Measurements from ENCODE around the gene FMN1.
A peak's percentile ranks its signal among the peaks of the same experiment; 100 is the strongest.
"Not testable (repeated sequence)": the region's sequence is repeated elsewhere in the genome, so short reads cannot be mapped to it uniquely, and the experiment has no call there.

FMN1 gene

GRCh38 chr15:33086500-33087121 is 107.9 kb downstream of the FMN1 start:
- DNase-seq, result peak; percentile 39 to 67

- no peak for DNase-seq
These were observed 109.9 kb downstream of the FMN1 start for GRCh38 chr15:33084661-33085060.

- no peak for DNase-seq
These were observed 111.1 kb downstream of the FMN1 start for GRCh38 chr15:33083232-33084081.

GRCh38 chr15:33080006-33080405 is 114.5 kb downstream of the FMN1 start:
- no peak for DNase-seq

- DNase-seq, result no peak
These were observed 115.9 kb downstream of the FMN1 start for GRCh38 chr15:33078607-33079006.

GRCh38 chr15:33076937-33077336 is 117.6 kb downstream of the FMN1 start:
- no peak for DNase-seq

- no peak for DNase-seq
These were observed 119.6 kb downstream of the FMN1 start for GRCh38 chr15:33074942-33075341.

- DNase-seq, result no peak
These were observed 120.3 kb downstream of the FMN1 start for GRCh38 chr15:33074212-33074611.

- DNase-seq, result no peak
These were observed 123.1 kb downstream of the FMN1 start for GRCh38 chr15:33071451-33071850.

- not testable (repeated sequence) for DNase-seq
These were observed 124.6 kb downstream of the FMN1 start for GRCh38 chr15:33069903-33070302.

GRCh38 chr15:33069161-33069560 is 125.4 kb downstream of the FMN1 start:
- DNase-seq, result no peak

GRCh38 chr15:33068511-33068990 is 126.0 kb downstream of the FMN1 start:
- peak; percentile 25 to 47 for DNase-seq

- DNase-seq, result peak; percentile 79 to 84
These were observed 126.5 kb downstream of the FMN1 start for GRCh38 chr15:33068007-33068481.

- DNase-seq, result no peak
These were observed 127.1 kb downstream of the FMN1 start for GRCh38 chr15:33067456-33067855.

GRCh38 chr15:33066584-33066983 is 127.9 kb downstream of the FMN1 start:
- DNase-seq, result no peak

GRCh38 chr15:33064878-33065277 is 129.6 kb downstream of the FMN1 start:
- DNase-seq, result no peak

- no peak for DNase-seq
These were observed 135.3 kb downstream of the FMN1 start for GRCh38 chr15:33059184-33059583.

- DNase-seq, result no peak
These were observed 136.7 kb downstream of the FMN1 start for GRCh38 chr15:33057845-33058244.

- DNase-seq, result no peak
These were observed 138.6 kb downstream of the FMN1 start for GRCh38 chr15:33055962-33056361.

- DNase-seq, result no peak
These were observed 143.0 kb downstream of the FMN1 start for GRCh38 chr15:33051528-33051927.

GRCh38 chr15:33048255-33048654 is 146.3 kb downstream of the FMN1 start:
- DNase-seq, result no peak

- no peak for DNase-seq
These were observed 147.4 kb downstream of the FMN1 start for GRCh38 chr15:33047077-33047476.

- DNase-seq, result no peak
These were observed 148.2 kb downstream of the FMN1 start for GRCh38 chr15:33046329-33046728.
